ENCODE results near the gene ROBO2. TPM values are rescaled to one million over a fixed set of nuclear protein-coding genes. Genes with fewer than 3 reads are reported as not detected.

Gene ROBO2
- total RNA-seq, 1 experiment from 2014 or later: not detected

DNA sequence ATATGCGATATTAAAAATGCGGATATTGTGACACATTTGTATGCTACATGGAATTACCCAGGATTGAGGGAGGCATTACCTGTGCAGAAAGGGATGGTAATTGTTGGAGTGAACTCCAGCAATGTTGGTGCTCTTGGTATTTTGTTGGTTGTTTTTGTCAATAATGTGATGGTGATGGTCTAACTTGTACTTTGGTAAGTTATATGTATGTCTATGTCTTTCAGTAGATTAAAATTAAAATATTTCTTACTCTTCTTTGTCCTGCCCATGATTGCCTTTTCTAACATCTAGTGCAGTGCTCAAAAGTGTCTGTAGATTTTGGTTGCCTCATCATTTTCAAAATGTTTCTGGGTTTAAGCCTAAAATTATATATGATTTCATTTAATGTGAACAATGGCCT is 192.7 kb downstream of the ROBO2 start:
- no peak overlapping the region for H3K4me3 ChIP-seq (replicated peaks in 1 of 2; ENCODE audit: low read depth in 1 of 2, low read length in 2 of 2)
- H3K36me3 ChIP-seq (ENCODE audit: control insufficient read depth in 1 of 2, insufficient read depth in 2 of 2, low read length in 2 of 2): no peaks in the 10 kb centered on the region
- no peaks in the 10 kb centered on the region for H3K4me1 ChIP-seq (ENCODE audit: control insufficient read depth in 1 of 2, insufficient read depth in 2 of 2, low read length in 2 of 2)
- no peak overlapping the region for H3K9ac ChIP-seq (ENCODE audit: low read length)
- no peaks in the 10 kb centered on the region for H3K79me2 ChIP-seq (ENCODE audit: insufficient read depth, low read length)
- ChIA-PET CTCF (no interaction called here), RAD21 (ENCODE audit: low non-redundant PET in 1 of 2, low total read pairs in 2 of 2, uncharacterized antibody in 2 of 2, unreplicated experiment in 2 of 2) (no interaction called here), POLR2A (no interaction called here)
- no peak for DNase-seq (ENCODE audit: low read depth, low spot score)
- no peak for ATAC-seq
- H3K4me2 ChIP-seq (ENCODE audit: low read length): no peak overlapping the region
- H2AFZ ChIP-seq (ENCODE audit: low read depth, low read length, poor library complexity, severe bottlenecking): no peak overlapping the region
- H3K27me3 ChIP-seq (ENCODE audit: insufficient read depth, low read length): no peaks in the 10 kb centered on the region
- peaks cover 11 to 15% of the 10 kb centered on the region in 2 experiments; a peak in 2 of 4 replicates for H3K9me3 ChIP-seq (ENCODE audit: control insufficient read depth in 1 of 2, insufficient read depth in 1 of 2, low read depth in 1 of 2, low read length in 2 of 2)
- TF ChIP-seq, protein P1, sequence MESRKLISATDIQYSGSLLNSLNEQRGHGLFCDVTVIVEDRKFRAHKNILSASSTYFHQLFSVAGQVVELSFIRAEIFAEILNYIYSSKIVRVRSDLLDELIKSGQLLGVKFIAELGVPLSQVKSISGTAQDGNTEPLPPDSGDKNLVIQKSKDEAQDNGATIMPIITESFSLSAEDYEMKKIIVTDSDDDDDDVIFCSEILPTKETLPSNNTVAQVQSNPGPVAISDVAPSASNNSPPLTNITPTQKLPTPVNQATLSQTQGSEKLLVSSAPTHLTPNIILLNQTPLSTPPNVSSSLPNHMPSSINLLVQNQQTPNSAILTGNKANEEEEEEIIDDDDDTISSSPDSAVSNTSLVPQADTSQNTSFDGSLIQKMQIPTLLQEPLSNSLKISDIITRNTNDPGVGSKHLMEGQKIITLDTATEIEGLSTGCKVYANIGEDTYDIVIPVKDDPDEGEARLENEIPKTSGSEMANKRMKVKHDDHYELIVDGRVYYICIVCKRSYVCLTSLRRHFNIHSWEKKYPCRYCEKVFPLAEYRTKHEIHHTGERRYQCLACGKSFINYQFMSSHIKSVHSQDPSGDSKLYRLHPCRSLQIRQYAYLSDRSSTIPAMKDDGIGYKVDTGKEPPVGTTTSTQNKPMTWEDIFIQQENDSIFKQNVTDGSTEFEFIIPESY (IDR thresholded peaks at IDR 0.05; ENCODE audit: extremely low read depth, insufficient replicate concordance, low read length): no peak
- TF ChIP-seq EGR1 (IDR thresholded peaks at IDR 0.05; ENCODE audit: low read depth): no peak
- TF ChIP-seq YY1 (IDR thresholded peaks at IDR 0.05; ENCODE audit: extremely low read depth, insufficient replicate concordance, low read depth, low read length): no peak
- no peak for TF ChIP-seq POLR2A (IDR thresholded peaks at IDR 0.05; ENCODE audit: borderline replicate concordance, extremely low read depth, insufficient read depth, insufficient read length)
- TF ChIP-seq CEBPB (IDR thresholded peaks at IDR 0.05; ENCODE audit: low read depth): no peak
- TF ChIP-seq JUND (IDR thresholded peaks at IDR 0.05): no peak
- TF ChIP-seq SRF (IDR thresholded peaks at IDR 0.05; ENCODE audit: low read depth): no peak
- TF ChIP-seq SP1 (IDR thresholded peaks at IDR 0.05; ENCODE audit: low read depth): no peak
- TF ChIP-seq, protein P2, sequence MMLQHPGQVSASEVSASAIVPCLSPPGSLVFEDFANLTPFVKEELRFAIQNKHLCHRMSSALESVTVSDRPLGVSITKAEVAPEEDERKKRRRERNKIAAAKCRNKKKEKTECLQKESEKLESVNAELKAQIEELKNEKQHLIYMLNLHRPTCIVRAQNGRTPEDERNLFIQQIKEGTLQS (IDR thresholded peaks at IDR 0.05): no peak
- TF ChIP-seq TCF7L2 (IDR thresholded peaks at IDR 0.05; ENCODE audit: borderline replicate concordance, extremely low read depth, insufficient read depth, insufficient read length): no peak
- TF ChIP-seq POLR2AphosphoS5 (IDR thresholded peaks at IDR 0.05; ENCODE audit: low read depth, low read length): no peak
- intact Hi-C loops (cut with micrococcal nuclease): no loop called here
- no peak overlapping the region for H3K27ac ChIP-seq (ENCODE audit: low read depth, low read length)
- no TSS peak for BruUV-seq (replicated peaks)
- no peaks in the 10 kb centered on the region for H4K20me1 ChIP-seq (ENCODE audit: insufficient read depth)
- H3K9me2 ChIP-seq (ENCODE audit: insufficient read depth): no peaks in the 10 kb centered on the region

Measured in HCT116 (cell line).